Measurements from ENCODE around the gene TRPC3.

Gene TRPC3

GRCh38 chr4:121851354-121851753 lies 100.5 kb downstream of the TRPC3 start:
- Histone ChIP-seq H3K9me3 (ENCODE audit: control insufficient read depth, insufficient read depth, low read depth, low read length) (no peaks in the 10 kb centered on the region), H3K4me3 (ENCODE audit: low read depth, low read length) (no peak overlapping the region), H3K4me1 (ENCODE audit: control insufficient read depth, insufficient read depth, low read length) (no peaks in the 10 kb centered on the region), H3K27ac (ENCODE audit: extremely low read depth, low read depth, low read length) (no peak overlapping the region), H3K36me3 (ENCODE audit: control insufficient read depth in 2 of 2, insufficient read depth in 1 of 2, low read length in 2 of 2) (peaks cover 8 to 64% of the 10 kb centered on the region in 2 experiments)
- ChIA-PET POLR2A (no interaction called here), CTCF (no interaction called here)
- TF ChIP-seq ZNF423 (tag by site-specific recombination; IDR thresholded peaks at IDR 0.05): no peak
- TF ChIP-seq, protein P1, sequence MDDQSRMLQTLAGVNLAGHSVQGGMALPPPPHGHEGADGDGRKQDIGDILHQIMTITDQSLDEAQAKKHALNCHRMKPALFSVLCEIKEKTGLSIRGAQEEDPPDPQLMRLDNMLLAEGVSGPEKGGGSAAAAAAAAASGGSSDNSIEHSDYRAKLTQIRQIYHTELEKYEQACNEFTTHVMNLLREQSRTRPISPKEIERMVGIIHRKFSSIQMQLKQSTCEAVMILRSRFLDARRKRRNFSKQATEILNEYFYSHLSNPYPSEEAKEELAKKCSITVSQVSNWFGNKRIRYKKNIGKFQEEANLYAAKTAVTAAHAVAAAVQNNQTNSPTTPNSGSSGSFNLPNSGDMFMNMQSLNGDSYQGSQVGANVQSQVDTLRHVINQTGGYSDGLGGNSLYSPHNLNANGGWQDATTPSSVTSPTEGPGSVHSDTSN (CRISPR knock-in tag; IDR thresholded peaks at IDR 0.05): no peak
- TF ChIP-seq ZXDB (tag by site-specific recombination; IDR thresholded peaks at IDR 0.05): no peak
- TF ChIP-seq OVOL3 (tag by site-specific recombination; IDR thresholded peaks at IDR 0.05): no peak
- TF ChIP-seq ZNF660 (tag by site-specific recombination; IDR thresholded peaks at IDR 0.05): no peak
- TF ChIP-seq GFI1B (tag by site-specific recombination; IDR thresholded peaks at IDR 0.05): no peak
- TF ChIP-seq ZNF449 (tag by site-specific recombination; IDR thresholded peaks at IDR 0.05): no peak
- TF ChIP-seq, protein P2, sequence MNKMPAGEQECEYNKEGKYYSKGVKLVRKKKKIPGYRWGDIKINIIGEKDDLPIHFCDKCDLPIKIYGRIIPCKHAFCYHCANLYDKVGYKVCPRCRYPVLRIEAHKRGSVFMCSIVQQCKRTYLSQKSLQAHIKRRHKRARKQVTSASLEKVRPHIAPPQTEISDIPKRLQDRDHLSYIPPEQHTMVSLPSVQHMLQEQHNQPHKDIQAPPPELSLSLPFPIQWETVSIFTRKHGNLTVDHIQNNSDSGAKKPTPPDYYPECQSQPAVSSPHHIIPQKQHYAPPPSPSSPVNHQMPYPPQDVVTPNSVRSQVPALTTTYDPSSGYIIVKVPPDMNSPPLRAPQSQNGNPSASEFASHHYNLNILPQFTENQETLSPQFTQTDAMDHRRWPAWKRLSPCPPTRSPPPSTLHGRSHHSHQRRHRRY (tag by site-specific recombination; IDR thresholded peaks at IDR 0.05): no peak
- no peak for TF ChIP-seq SALL2 (tag by site-specific recombination; IDR thresholded peaks at IDR 0.05; ENCODE audit: borderline replicate concordance)
- no peak for TF ChIP-seq ZSCAN18 (tag by site-specific recombination; IDR thresholded peaks at IDR 0.05)
- TF ChIP-seq, protein P3, sequence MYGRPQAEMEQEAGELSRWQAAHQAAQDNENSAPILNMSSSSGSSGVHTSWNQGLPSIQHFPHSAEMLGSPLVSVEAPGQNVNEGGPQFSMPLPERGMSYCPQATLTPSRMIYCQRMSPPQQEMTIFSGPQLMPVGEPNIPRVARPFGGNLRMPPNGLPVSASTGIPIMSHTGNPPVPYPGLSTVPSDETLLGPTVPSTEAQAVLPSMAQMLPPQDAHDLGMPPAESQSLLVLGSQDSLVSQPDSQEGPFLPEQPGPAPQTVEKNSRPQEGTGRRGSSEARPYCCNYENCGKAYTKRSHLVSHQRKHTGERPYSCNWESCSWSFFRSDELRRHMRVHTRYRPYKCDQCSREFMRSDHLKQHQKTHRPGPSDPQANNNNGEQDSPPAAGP (tag by site-specific recombination; IDR thresholded peaks at IDR 0.05): no peak

GRCh38 chr4:121846662-121847061 lies 105.2 kb downstream of the TRPC3 start:
- H3K4me1 ChIP-seq (ENCODE audit: control insufficient read depth, insufficient read depth, low read length): no peaks in the 10 kb centered on the region
- H3K4me3 ChIP-seq (ENCODE audit: low read depth, low read length): no peak overlapping the region
- peaks cover 12 to 66% of the 10 kb centered on the region in 2 experiments for H3K36me3 ChIP-seq (ENCODE audit: control insufficient read depth in 2 of 2, insufficient read depth in 1 of 2, low read length in 2 of 2)
- no peak overlapping the region for H3K27ac ChIP-seq (ENCODE audit: extremely low read depth, low read depth, low read length)
- ChIA-PET POLR2A (no interaction called here), CTCF (no interaction called here)
- TF ChIP-seq ZNF121 (tag by site-specific recombination; IDR thresholded peaks at IDR 0.05): no peak
- TF ChIP-seq ZBTB8A (tag by site-specific recombination; IDR thresholded peaks at IDR 0.05): no peak
- TF ChIP-seq ZNF404 (tag by site-specific recombination; IDR thresholded peaks at IDR 0.05): no peak
- TF ChIP-seq BCL11B (tag by site-specific recombination; IDR thresholded peaks at IDR 0.05; ENCODE audit: low read depth): no peak
- TF ChIP-seq ZNF350 (tag by site-specific recombination; IDR thresholded peaks at IDR 0.05): no peak
- TF ChIP-seq ZNF558 (tag by site-specific recombination; IDR thresholded peaks at IDR 0.05): no peak
- TF ChIP-seq KLF16 (tag by site-specific recombination; IDR thresholded peaks at IDR 0.05): no peak
- TF ChIP-seq ZNF692 (tag by site-specific recombination; IDR thresholded peaks at IDR 0.05): no peak
- TF ChIP-seq, protein P4, sequence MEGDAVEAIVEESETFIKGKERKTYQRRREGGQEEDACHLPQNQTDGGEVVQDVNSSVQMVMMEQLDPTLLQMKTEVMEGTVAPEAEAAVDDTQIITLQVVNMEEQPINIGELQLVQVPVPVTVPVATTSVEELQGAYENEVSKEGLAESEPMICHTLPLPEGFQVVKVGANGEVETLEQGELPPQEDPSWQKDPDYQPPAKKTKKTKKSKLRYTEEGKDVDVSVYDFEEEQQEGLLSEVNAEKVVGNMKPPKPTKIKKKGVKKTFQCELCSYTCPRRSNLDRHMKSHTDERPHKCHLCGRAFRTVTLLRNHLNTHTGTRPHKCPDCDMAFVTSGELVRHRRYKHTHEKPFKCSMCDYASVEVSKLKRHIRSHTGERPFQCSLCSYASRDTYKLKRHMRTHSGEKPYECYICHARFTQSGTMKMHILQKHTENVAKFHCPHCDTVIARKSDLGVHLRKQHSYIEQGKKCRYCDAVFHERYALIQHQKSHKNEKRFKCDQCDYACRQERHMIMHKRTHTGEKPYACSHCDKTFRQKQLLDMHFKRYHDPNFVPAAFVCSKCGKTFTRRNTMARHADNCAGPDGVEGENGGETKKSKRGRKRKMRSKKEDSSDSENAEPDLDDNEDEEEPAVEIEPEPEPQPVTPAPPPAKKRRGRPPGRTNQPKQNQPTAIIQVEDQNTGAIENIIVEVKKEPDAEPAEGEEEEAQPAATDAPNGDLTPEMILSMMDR (tag by site-specific recombination; IDR thresholded peaks at IDR 0.05): no peak
- no peak for TF ChIP-seq ZNF777 (tag by site-specific recombination; IDR thresholded peaks at IDR 0.05; ENCODE audit: borderline replicate concordance)
- TF ChIP-seq OVOL3 (tag by site-specific recombination; IDR thresholded peaks at IDR 0.05): no peak
- no peak for TF ChIP-seq ZFP69B (tag by site-specific recombination; IDR thresholded peaks at IDR 0.05)
- H3K9me3 ChIP-seq (ENCODE audit: control insufficient read depth, insufficient read depth, low read depth, low read length): no peaks in the 10 kb centered on the region
